Osteoblast (primary cell): Measurements from ENCODE around the gene BTRC. TPM values are rescaled to one million over a fixed set of nuclear protein-coding genes. Genes with fewer than 3 reads are reported as not detected.

Source experiments
- DNase-seq: peaks from one replicate; pipeline ENCODE4 v3.0.0; 2011; ENCODE audit warnings: low spot score, mixed read lengths; ENCODE audit not compliant: insufficient read length; ENCODE audit errors: missing footprints
- H2AFZ ChIP-seq: 2 replicates; pipeline ENCODE4 v1.6.0; 2011; ENCODE audit warnings: mild to moderate bottlenecking, low read length
- H3K27ac ChIP-seq: 2 replicates; pipeline ENCODE4 v1.5.1; 2011; ENCODE audit warnings: mild to moderate bottlenecking, low read depth, low read length, moderate library complexity
- H3K27me3 ChIP-seq: 2 replicates; pipeline ENCODE4 v1.6.0; 2012; ENCODE audit warnings: mild to moderate bottlenecking, control low read depth, inconsistent platforms, low read length, moderate library complexity; ENCODE audit not compliant: insufficient read depth
- H3K36me3 ChIP-seq: 2 replicates; pipeline ENCODE4 v1.5.1; 2011; ENCODE audit warnings: mild to moderate bottlenecking, low read length, control low read depth, moderate library complexity; ENCODE audit not compliant: insufficient read depth
- H3K4me1 ChIP-seq: 2 replicates; pipeline ENCODE4 v1.5.1; 2011; ENCODE audit warnings: mild to moderate bottlenecking, low read length, control low read depth, moderate library complexity; ENCODE audit not compliant: insufficient read depth
- H3K4me2 ChIP-seq: 2 replicates; pipeline ENCODE4 v1.6.0; 2011; ENCODE audit warnings: mild to moderate bottlenecking, low read length; ENCODE audit not compliant: insufficient read depth
- H3K4me3 ChIP-seq: fragments of 200-600 bp; sonication (generic); 3 replicates; pipeline ENCODE4 v1.5.1; 2012; ENCODE audit warnings: mild to moderate bottlenecking, low read length, inconsistent platforms; ENCODE audit not compliant: insufficient read depth
- H3K79me2 ChIP-seq: 2 replicates; pipeline ENCODE4 v1.6.0; 2012; ENCODE audit warnings: mild to moderate bottlenecking, low read length, control low read depth, inconsistent platforms; ENCODE audit not compliant: insufficient read depth
- H3K9me3 ChIP-seq: 2 replicates; pipeline ENCODE4 v1.5.1; 2011; ENCODE audit warnings: low read depth, low read length, control low read depth
- H4K20me1 ChIP-seq: 2 replicates; pipeline ENCODE4 v1.6.0; 2012; ENCODE audit warnings: mild to moderate bottlenecking, low read length, control low read depth; ENCODE audit not compliant: insufficient read depth
- CTCF ChIP-seq: IDR thresholded peaks from 2 replicates; pipeline ENCODE4 v1.5.1; 2011; ENCODE audit warnings: mild to moderate bottlenecking, low read depth, low read length, moderate library complexity; ENCODE audit errors: extremely low read depth
- total RNA-seq: library from RNA; depleted of rRNA; stranded (reverse); fragments of >200 nt; gene quantifications from 2 replicates; pipeline ENCODE4 v1.2.3, GENCODE V29; 2012

Gene BTRC
- 11.2 and 11.8 TPM in 2 replicates for total RNA-seq

GRCh38 chr10:101353692-101354327, at the start of gene BTRC:
BTRC (plus strand) TSS chr10:101354165; CDS start chr10:101354181, 16 bp downstream.
- H3K4me3 ChIP-seq = peak within 1 kb of the TSS; percentile 91
- no peak for TF ChIP-seq CTCF
- peaks cover 16% of the 10 kb centered on the region for H3K4me1 ChIP-seq
- H4K20me1 ChIP-seq = peaks cover 10% of the 10 kb centered on the region
- H3K27me3 ChIP-seq = peaks cover 13% of the 10 kb centered on the region
- no peaks in the 10 kb centered on the region for H3K36me3 ChIP-seq
- peak within 1 kb of the TSS; percentile 91 for H3K4me2 ChIP-seq
- DNase-seq = peak; percentile 98
- H3K79me2 ChIP-seq = peaks cover 42% of the 10 kb centered on the region
- peak within 1 kb of the TSS; percentile 93 for H2AFZ ChIP-seq
- H3K9me3 ChIP-seq = no peaks in the 10 kb centered on the region
- H3K27ac ChIP-seq = peak within 1 kb of the TSS; percentile 56

GRCh38 chr10:101304316-101304715, 49.6 kb upstream of the BTRC start:
- Histone ChIP-seq H2AFZ (no peak overlapping the region), H3K4me2 (no peak overlapping the region), H4K20me1 (no peaks in the 10 kb centered on the region), H3K36me3 (no peaks in the 10 kb centered on the region), H3K79me2 (no peaks in the 10 kb centered on the region), H3K27ac (no peak overlapping the region), H3K27me3 (peaks cover 50% of the 10 kb centered on the region), H3K4me1 (no peaks in the 10 kb centered on the region), H3K4me3 (no peak overlapping the region), H3K9me3 (no peaks in the 10 kb centered on the region)
- no peak for TF ChIP-seq CTCF
- no peak for DNase-seq

DNA sequence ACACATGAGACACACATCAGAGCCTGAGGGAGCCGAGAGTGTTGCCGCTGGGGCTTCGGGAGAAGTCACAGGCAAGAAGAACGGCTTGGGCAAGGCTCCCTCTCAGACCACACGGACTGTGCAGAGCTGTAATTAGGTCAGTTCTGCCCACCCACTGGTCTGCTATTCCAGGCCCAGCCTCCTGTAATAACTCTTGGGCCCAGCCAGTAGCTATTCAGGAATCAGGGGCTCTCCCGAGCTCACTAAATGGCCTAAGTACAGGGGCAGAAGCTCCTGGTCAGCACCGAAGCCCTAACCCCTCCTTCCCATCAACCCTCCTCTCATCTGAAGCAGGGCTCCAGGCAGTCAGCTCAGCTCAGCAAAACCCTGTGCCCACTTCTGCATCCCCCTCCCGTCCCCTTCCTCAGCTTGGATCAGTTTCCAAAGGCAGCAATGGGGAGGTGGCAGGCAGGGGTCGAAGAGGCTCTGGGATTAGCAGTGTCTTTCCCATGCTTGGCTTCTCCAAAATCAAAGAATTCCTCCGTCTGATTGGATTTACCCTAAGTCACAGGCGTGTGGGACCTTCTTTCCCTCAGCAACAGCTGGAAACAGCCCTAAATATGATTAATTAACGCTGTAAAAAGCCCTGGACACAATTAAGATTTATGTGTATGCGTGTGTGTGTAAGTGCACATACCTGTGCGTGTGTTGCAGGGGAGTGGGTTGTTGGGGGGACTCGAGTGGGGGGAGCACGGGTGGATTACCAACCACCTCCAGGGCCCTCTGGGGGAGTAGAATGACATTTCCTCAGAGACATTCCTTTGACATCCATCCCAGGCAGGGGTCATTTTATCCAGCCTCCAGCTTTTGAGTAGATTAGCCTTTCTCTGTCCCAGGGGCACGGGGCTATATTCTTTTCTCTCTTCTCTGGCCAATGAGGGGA, 48.4 kb upstream of the BTRC start:
- H3K4me3 ChIP-seq = no peak overlapping the region
- H4K20me1 ChIP-seq = no peaks in the 10 kb centered on the region
- no peak for TF ChIP-seq CTCF
- H3K4me1 ChIP-seq = no peaks in the 10 kb centered on the region
- no peaks in the 10 kb centered on the region for H3K9me3 ChIP-seq
- H3K4me2 ChIP-seq = no peak overlapping the region
- no peaks in the 10 kb centered on the region for H3K36me3 ChIP-seq
- H2AFZ ChIP-seq = peak overlapping the region; percentile 41
- DNase-seq = no peak
- no peak overlapping the region for H3K27ac ChIP-seq
- H3K27me3 ChIP-seq = peaks cover 55% of the 10 kb centered on the region
- H3K79me2 ChIP-seq = no peaks in the 10 kb centered on the region

DNA sequence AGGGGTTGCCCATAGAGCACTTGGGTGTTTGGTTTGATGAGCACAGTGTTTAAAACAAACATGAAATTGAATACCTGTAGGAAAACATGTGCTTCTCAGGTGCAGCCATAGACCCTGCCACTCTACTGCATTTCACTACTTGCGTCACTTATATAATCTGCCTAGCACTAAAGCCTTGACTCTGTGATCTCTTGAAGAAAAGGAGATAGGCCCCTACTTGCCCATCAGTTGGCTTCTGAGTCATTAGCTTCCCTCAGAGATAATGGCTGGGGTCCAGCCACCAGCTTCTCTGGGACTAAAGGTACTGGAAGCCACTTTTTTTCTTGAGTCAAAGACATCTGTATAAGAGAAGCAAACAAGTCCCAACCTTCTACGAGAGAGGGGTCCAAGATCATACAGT, 45.9 kb upstream of the BTRC start:
- Histone ChIP-seq H3K9me3 (no peaks in the 10 kb centered on the region), H3K4me1 (no peaks in the 10 kb centered on the region), H3K27me3 (peaks cover 67% of the 10 kb centered on the region), H2AFZ (no peak overlapping the region), H3K4me3 (no peak overlapping the region), H3K79me2 (no peaks in the 10 kb centered on the region), H4K20me1 (no peaks in the 10 kb centered on the region), H3K36me3 (no peaks in the 10 kb centered on the region), H3K4me2 (no peak overlapping the region), H3K27ac (no peak overlapping the region)
- no peak for DNase-seq
- TF ChIP-seq CTCF = no peak
